ENCODE measurements around the gene UGT3A2. TPM values are rescaled to one million over a fixed set of nuclear protein-coding genes. Genes with fewer than 3 reads are reported as not detected.

Gene UGT3A2
- total and polyA plus RNA-seq, 2 experiments from 2014 or later: 17.2 to 27.0 TPM

- Histone ChIP-seq H3K4me2 (no peak overlapping the region), H3K4me1 (ENCODE audit: insufficient read depth) (no peaks in the 10 kb centered on the region), H3K36me3 (ENCODE audit: insufficient read depth) (no peaks in the 10 kb centered on the region), H3K79me2 (replicated peaks; ENCODE audit: insufficient read depth) (no peaks in the 10 kb centered on the region), H3F3A (replicated peaks; ENCODE audit: low read depth) (no peaks in the 10 kb centered on the region), H3K9me2 (ENCODE audit: insufficient read depth) (no peaks in the 10 kb centered on the region), H2AFZ (no peak overlapping the region), H4K20me1 (replicated peaks; ENCODE audit: insufficient read depth) (peaks cover 3% of the 10 kb centered on the region; the same call in 1 of the 2 replicates), H3K27ac (ENCODE audit: low read depth) (no peak overlapping the region), H3K4me3 (no peak overlapping the region), H3K27me3 (ENCODE audit: insufficient read depth) (no peaks in the 10 kb centered on the region)
- Mint-ChIP-seq H3K4me1 (no peaks in the 10 kb centered on the region), H3K27me3 (ENCODE audit: insufficient read depth, low read depth, poor library complexity) (no peaks in the 10 kb centered on the region), H3K36me3 (ENCODE audit: low read depth) (peaks cover 3% of the 10 kb centered on the region; the same call in 1 of the 3 replicates), H3K27ac (no peak overlapping the region), H3K4me3 (no peak overlapping the region), H3K9me3 (no peaks in the 10 kb centered on the region)
- TF ChIP-seq CREB1 (CRISPR knock-in tag; IDR thresholded peaks at IDR 0.05; ENCODE audit: low read depth) (no peak), JUNB (IDR thresholded peaks at IDR 0.05; ENCODE audit: unreplicated experiment) (no peak), NANOG (IDR thresholded peaks at IDR 0.05; ENCODE audit: borderline replicate concordance) (no peak), ZNF114 (CRISPR knock-in tag; IDR thresholded peaks at IDR 0.05) (no peak), EZH2 (IDR thresholded peaks at IDR 0.05; ENCODE audit: low read depth, unreplicated experiment) (no peak), STAT1 (IDR thresholded peaks at IDR 0.05; ENCODE audit: unreplicated experiment) (no peak), REST (IDR thresholded peaks at IDR 0.05; ENCODE audit: unreplicated experiment) (no peak)
- TF ChIP-seq, protein P1, sequence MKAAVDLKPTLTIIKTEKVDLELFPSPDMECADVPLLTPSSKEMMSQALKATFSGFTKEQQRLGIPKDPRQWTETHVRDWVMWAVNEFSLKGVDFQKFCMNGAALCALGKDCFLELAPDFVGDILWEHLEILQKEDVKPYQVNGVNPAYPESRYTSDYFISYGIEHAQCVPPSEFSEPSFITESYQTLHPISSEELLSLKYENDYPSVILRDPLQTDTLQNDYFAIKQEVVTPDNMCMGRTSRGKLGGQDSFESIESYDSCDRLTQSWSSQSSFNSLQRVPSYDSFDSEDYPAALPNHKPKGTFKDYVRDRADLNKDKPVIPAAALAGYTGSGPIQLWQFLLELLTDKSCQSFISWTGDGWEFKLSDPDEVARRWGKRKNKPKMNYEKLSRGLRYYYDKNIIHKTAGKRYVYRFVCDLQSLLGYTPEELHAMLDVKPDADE (IDR thresholded peaks at IDR 0.05): no peak
- DNase-seq (ENCODE audit: low spot score) (no peak), ATAC-seq (no peak)
These were observed 16.7 kb downstream of the UGT3A2 start for GRCh38 chr5:36049949-36050348.

DNA sequence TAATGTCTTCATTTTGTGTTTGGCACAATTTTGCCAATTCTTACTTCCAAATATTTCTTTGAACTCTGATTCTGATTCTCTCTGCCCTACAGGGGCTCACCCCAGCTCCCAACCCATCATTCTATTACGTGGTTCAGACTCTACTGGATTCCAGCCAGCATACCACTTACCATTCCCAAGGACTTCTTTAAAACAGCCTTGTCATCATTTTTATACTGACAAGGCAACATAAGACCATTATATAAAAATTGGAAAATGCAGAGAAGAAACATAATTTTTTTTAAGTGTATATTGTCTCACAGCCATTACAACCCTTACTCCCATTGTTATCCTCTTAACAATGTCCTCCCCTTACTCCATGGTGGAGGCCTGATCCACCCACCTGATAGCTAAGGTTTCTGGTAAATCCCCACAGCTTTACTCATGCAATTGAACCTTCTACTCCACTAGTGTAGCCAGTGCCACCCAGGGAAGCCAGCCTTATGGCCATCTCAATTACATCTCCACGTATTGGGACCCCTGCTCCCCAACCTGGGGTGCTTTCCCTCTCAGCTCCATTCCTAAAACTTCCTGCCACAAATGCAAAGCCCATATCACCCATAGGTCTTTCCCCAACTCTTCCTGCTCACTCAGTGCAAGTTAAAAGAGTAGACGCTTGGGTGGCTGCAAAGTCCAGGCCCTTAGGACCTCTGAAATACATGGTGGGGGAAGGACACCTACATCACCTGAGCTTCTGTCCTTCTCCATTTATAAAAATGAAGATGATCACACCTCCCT lies 19.1 kb downstream of the UGT3A2 start:
- Mint-ChIP-seq H3K9me3 (no peaks in the 10 kb centered on the region), H3K36me3 (ENCODE audit: low read depth) (peaks cover 3% of the 10 kb centered on the region; the same call in 1 of the 3 replicates), H3K4me3 (no peak overlapping the region), H3K27ac (no peak overlapping the region), H3K4me1 (no peaks in the 10 kb centered on the region), H3K27me3 (ENCODE audit: insufficient read depth, low read depth, poor library complexity) (no peaks in the 10 kb centered on the region)
- Histone ChIP-seq H3K27me3 (ENCODE audit: insufficient read depth) (no peaks in the 10 kb centered on the region), H2AFZ (no peak overlapping the region), H3K36me3 (ENCODE audit: insufficient read depth) (no peaks in the 10 kb centered on the region), H3K79me2 (replicated peaks; ENCODE audit: insufficient read depth) (no peaks in the 10 kb centered on the region), H3K9me2 (ENCODE audit: insufficient read depth) (no peaks in the 10 kb centered on the region), H3K27ac (ENCODE audit: low read depth) (no peak overlapping the region), H4K20me1 (replicated peaks; ENCODE audit: insufficient read depth) (0 out of 2 replicates have a peak, but pooled peaks cover 3% of the 10 kb centered on the region), H3K4me2 (no peak overlapping the region), H3F3A (replicated peaks; ENCODE audit: low read depth) (no peaks in the 10 kb centered on the region), H3K4me1 (ENCODE audit: insufficient read depth) (no peaks in the 10 kb centered on the region), H3K4me3 (no peak overlapping the region)
- no peak for ATAC-seq
- DNase-seq (ENCODE audit: low spot score): no peak
- TF ChIP-seq STAT1 (IDR thresholded peaks at IDR 0.05; ENCODE audit: unreplicated experiment) (no peak), EZH2 (IDR thresholded peaks at IDR 0.05; ENCODE audit: low read depth, unreplicated experiment) (no peak), CREB1 (CRISPR knock-in tag; IDR thresholded peaks at IDR 0.05; ENCODE audit: low read depth) (no peak)
- TF ChIP-seq, protein P1 (IDR thresholded peaks at IDR 0.05): no peak
- TF ChIP-seq, protein P2, sequence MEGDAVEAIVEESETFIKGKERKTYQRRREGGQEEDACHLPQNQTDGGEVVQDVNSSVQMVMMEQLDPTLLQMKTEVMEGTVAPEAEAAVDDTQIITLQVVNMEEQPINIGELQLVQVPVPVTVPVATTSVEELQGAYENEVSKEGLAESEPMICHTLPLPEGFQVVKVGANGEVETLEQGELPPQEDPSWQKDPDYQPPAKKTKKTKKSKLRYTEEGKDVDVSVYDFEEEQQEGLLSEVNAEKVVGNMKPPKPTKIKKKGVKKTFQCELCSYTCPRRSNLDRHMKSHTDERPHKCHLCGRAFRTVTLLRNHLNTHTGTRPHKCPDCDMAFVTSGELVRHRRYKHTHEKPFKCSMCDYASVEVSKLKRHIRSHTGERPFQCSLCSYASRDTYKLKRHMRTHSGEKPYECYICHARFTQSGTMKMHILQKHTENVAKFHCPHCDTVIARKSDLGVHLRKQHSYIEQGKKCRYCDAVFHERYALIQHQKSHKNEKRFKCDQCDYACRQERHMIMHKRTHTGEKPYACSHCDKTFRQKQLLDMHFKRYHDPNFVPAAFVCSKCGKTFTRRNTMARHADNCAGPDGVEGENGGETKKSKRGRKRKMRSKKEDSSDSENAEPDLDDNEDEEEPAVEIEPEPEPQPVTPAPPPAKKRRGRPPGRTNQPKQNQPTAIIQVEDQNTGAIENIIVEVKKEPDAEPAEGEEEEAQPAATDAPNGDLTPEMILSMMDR (conservative IDR thresholded peaks at IDR 0.05; ENCODE audit: low read depth in 2 of 2): no peak
